Right lobe of liver (tissue), 4 donors: Measurements from ENCODE around the gene RNF31.

Experiments
- CTCF ChIP-seq, 4 donors: fragments of 200-600 bp in 3 of 4; fragments of 450-650 bp in 1 of 4; IDR thresholded peaks; one replicate each; pipeline versions ENCODE4 v1.5.1 to v1.8.0; 2016 to 2022; ENCODE audit warnings: antibody characterized with exemption in 4 of 4, mild to moderate bottlenecking in 2 of 4
- POLR2A ChIP-seq: fragments of 450-650 bp; IDR thresholded peaks from one replicate; pipeline ENCODE4 v1.6.1; 2017; ENCODE audit warnings: antibody characterized with exemption, mild to moderate bottlenecking
- donor health status: DM: no; HTN: no; CAD: no.
- donor health status: DM: no; HTN: no; CAD: no.
- donor health status: DM: no; HTN: yes; CAD: no.

DNA sequence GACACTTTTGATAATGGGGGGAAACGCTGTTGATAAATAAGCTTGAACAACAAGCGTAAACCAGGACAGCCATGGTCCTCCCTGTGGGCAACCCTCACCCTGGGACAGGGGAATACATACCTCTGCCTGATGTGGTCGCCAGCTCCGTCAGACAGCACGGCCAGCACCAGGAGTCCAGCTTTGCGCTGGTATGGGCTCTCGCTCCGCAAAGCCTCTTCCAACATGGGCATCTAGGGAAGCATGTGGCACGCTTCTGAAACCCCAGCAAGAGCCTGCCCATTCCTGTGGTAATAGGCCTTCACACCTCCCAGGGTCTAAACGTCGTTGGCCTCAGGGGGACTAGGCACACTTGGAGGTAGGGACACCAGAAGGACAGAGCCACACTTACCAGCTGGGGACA is 38.4 kb downstream of the RNF31 start:
- TF ChIP-seq CTCF (IDR thresholded peaks at IDR 0.05): no peak
- TF ChIP-seq POLR2A: no peak
